GM20000 (cell line): Measurements from ENCODE around the gene NKX2-8.

ENCODE experiments used
- DNase-seq: peaks from one replicate; pipeline ENCODE4 v3.0.0; 2012; ENCODE audit warnings: low spot score
- CTCF ChIP-seq: IDR thresholded peaks from 2 replicates; pipeline ENCODE4 v1.5.1; 2012; ENCODE audit warnings: mild to moderate bottlenecking, control low read depth; ENCODE audit errors: extremely low read depth, missing control alignments

The NKX2-8 gene

GRCh38 chr14:36582011-36582873 is at the start of gene NKX2-8:
TSS of gene NKX2-8 (minus strand) at chr14:36582614. CDS start at chr14:36582389, 225 bp downstream.
- DNase-seq = peak; percentile 25
- TF ChIP-seq CTCF = no peak

GRCh38 chr14:36627981-36628380 is 45.6 kb upstream of the NKX2-8 start:
- no peak for DNase-seq
- no peak for TF ChIP-seq CTCF

GRCh38 chr14:36626151-36626550 is 43.7 kb upstream of the NKX2-8 start:
- DNase-seq = no peak
- no peak for TF ChIP-seq CTCF

DNA sequence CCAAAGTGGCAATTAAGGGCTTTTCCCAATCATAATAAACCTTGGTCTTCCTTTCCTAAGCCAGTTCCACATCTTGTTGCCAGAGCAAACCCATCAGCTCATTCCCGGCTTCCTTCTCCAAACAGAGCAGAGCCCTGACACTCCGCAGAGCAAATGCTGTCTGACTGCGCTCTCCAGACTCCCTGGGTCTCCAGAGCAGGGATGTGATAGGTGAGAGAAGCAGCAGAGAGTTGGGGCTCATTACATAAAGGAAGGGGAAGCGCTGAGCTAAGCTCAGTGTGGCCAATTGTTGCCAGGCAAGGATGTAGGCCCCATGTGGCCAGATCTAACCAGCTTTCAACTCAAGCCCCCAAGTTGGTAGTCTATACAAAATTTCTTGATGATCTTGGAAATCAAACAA is 43.0 kb upstream of the NKX2-8 start:
- TF ChIP-seq CTCF = no peak
- DNase-seq = no peak

DNA sequence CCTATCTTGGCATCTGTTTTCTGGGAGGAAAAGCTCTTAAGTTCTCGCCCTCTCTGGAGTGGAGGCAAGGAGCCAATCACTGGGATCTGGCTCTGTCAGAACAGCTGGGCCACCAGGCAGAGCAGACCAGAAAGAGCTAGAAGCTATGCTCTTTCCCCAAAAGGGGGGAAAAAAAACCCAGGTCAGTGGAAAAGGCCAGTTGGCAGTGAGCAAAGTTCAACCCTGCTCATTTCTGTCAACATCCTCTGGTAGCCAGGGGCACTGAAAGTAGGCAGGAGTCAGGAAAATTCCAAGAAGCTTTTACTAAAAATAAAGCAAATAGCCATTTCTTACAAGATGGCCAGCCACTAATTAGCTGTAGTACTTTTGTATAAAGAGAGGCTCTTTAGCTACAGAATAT is 42.6 kb upstream of the NKX2-8 start:
- TF ChIP-seq CTCF = no peak
- no peak for DNase-seq

DNA sequence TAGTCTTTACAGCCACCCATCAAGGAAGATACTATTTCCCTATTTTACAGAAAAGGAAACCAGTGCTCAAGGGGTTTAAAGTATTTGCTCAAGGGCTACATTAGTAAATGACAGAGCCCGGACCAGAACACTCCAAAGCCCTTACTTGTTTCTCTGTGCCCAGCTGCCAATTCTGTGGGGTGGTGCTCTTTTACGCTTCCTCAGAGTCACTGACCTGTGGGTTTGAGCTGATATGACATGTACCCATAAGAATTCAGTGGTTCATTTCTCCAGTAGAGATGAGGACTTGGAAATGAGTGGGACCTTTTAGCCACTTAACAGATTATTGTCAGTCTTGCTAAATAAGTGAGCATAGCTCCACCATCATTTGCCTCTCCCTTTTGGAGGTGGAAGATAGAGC is 37.4 kb upstream of the NKX2-8 start:
- no peak for TF ChIP-seq CTCF
- DNase-seq = no peak

DNA sequence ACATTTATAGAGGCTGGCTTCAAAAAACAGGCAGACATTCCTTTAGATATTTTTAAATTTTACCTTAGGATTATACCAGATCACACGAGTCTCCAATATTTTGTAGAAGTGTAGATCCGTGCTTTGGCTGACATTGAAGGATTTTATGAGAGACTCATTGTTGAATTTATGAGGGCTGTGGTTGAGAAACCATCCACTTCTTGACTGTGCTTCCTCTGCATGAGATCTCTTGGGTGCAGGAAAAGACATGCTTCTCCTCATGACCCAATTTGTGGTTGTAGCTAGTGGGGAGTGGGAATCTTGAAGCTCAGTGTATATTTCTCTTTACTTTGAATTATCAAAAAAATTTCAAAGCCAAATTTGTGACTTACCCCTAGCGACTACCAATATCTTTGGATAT is 36.7 kb upstream of the NKX2-8 start:
- no peak for TF ChIP-seq CTCF
- no peak for DNase-seq
